Retinal pigment epithelial cell (primary cell): ENCODE results near the gene MAD1L1.
"Not testable (repeated sequence)": the region's sequence is repeated elsewhere in the genome, so short reads cannot be mapped to it uniquely, and the experiment has no call there.

Experiments used
- DNase-seq: peaks from one replicate; pipeline ENCODE4 v3.0.0-alpha.2; 2010; ENCODE audit warnings: low read depth
- H3K4me3 ChIP-seq: 2 replicates; pipeline ENCODE4 v1.5.1; 2011; ENCODE audit warnings: mild to moderate bottlenecking, low read length, control low read depth, moderate library complexity
- CTCF ChIP-seq: conservative IDR thresholded peaks from 2 replicates; pipeline ENCODE4 v1.5.1; 2011; ENCODE audit warnings: low read depth, low read length, control low read depth, inconsistent platforms

Gene MAD1L1

DNA sequence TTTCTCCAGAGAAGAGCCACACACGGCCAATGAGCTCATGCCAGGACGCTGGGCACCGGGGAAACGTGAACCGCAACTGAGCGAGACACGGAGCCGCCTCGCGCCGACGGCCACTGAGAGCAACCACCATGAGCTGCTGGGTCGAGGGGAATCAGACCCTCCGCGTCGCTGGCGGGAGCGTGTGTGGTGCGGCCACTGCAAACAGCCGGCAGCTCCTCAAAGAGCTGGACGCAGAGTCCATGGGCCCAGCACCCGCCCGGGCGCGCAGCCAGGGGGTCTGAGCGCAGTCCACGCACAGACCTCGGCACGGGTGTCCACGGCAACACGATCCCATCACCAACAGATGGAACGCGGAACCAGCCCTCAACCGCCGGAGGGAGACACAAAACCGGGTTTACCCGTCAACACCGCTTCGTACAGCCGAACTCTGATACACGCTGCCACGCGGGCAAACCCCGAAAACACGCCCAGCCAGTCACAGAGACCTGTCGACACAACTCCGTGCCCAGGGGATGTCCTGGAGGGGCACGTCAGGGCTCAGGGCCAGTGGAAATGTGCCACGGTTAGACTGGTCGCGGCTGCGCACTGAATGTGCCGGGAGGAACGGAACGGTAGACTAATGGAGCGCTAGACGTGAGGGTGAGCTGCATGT is 415.6 kb downstream of the MAD1L1 start:
- no peak for DNase-seq
- no peak for TF ChIP-seq CTCF
- H3K4me3 ChIP-seq: no peak overlapping the region

DNA sequence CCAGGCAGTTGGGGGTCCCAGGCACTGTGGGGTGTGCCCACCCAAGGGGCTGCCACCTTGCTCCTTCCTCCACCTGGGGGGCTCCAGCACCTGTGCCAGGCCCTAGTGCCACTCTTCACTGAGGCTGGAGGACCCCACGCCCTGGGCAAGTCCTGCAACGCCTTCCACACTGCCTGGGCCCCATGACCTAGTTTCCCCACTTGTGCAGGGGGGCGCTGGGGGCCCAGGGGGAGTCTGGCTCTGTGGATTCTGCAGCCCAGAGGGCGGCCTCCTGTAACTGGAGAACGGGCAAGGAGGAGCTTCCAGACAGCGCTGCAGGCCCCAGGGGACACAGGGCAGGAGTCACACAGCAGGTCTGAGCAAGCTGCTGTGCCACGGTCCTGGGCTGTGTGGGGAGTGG is 416.3 kb downstream of the MAD1L1 start:
- not testable (repeated sequence) for H3K4me3 ChIP-seq, DNase-seq

DNA sequence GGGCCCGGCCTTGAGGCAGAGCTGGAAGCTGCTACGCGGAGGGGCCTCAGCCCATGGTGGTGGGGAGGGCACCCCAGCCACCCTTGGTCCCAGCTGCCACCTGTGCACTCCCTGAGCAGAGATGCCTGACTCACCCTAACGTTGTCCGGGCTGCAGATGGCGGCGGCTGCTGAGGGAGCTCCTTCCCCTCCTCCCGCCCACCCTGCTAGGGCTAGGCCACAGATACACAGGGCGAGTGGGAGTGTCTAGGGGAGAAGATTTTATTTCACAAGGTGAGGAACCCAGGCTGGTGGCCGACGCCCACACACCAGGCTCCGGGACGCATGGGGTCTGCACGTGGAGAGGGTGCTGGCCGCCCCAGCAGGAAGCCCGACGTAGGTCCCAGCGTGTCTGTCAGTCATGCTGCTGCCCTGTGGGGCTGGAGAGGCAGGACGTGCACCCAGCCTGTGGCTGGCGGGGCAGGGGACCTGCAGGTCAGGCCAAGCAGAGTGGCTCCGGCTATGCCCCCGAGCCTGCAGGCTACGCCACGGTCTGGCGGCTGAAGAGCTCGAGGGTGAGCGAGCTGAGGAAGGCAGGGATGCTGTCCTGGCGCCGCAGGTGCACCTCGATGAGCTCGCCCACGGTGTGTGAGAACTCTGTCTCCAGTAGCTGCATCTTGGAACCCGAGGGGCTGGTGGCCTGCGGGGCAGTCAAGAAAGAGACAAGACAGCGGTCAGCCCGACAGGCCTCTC is 417.0 kb downstream of the MAD1L1 start:
- not testable (repeated sequence) for H3K4me3 ChIP-seq, DNase-seq

GRCh38 chr7:1815051-1815481 is 417.7 kb downstream of the MAD1L1 start:
- no peak for DNase-seq
- TF ChIP-seq CTCF: no peak
- H3K4me3 ChIP-seq: no peak overlapping the region

DNA sequence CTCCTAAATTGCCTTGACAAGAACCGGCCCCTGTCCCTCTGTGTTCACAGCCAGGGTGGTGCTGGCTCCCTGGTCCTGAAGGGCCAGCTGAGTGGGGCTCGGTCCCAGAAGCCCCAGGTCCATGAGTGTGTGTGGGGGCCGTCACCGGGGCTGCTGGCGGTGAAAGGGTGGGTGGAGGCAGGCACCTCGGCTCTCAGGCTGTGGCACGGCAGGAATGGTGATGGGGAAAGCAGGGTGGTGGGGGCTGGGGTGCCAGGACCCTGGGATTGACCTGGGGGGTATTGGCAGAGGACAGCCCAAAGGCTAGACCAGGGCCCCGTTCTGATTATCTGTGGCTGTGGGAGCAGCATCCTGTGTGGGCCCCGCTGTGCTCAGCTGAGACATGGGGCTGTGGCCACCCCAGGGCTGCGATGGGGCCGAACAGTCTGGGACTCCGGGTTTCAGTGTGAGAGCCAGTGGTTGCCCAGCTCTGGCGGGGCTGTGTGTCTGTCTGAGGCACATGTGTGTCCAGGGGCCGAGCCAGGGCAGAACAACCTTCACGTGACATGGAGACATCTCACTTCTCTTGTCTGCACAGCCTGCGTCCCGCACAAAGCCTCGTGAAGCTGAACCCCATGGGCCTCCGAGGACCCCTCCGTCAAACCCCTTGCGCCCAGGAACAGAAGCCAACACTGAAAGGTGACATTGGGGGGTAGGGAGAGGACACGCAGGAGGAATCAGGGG is 418.5 kb downstream of the MAD1L1 start:
- DNase-seq: no peak
- H3K4me3 ChIP-seq: no peak overlapping the region
- TF ChIP-seq CTCF: no peak

DNA sequence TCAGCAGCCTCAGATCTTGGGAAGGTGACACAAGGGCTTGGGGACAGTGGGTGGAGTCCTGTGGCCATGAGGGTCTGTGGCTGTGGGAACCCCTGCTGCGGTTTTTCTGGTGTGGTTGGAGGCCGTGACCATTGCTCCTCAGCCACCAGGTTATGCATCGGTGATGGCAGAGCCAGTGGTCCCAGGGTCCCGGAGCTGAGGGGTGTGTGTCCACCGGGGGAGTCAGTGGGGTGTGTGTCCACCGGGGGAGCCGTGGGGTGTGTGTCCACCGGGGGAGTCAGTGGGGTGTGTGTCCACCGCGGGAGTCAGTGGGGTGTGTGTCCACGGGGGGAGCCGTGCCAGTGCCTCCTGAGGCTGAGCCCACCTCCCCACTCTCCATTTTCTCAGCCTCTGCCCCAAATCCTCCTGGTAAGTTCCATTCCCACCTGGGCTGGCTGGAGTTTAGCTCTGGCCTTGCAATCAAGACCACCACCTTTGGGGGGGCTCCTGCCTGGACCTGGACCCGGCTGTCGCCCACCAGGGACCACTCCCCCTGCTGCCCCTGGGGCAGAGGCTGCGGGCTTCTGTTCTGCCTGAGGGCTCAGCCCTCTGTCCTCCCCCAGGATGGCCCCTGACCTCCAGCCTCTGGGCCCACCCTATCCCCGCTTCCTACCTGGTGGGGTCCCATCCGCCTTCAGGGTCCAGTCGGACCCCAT is 419.2 kb downstream of the MAD1L1 start:
- no peak for TF ChIP-seq CTCF
- no peak for DNase-seq
- H3K4me3 ChIP-seq: no peak overlapping the region

- H3K4me3 ChIP-seq: peak overlapping the region; percentile 10
- peak; percentile 54 for TF ChIP-seq CTCF
- DNase-seq: peak; percentile 11
Observed at GRCh38 chr7:1812509-1813393, 420.0 kb downstream of the MAD1L1 start.
